NOMO-1 treated with dmso at 0.1 percent for 144 hours (cell line): ENCODE results near the gene MEI4.
"Not testable (repeated sequence)": the region's sequence is repeated elsewhere in the genome, so short reads cannot be mapped to it uniquely, and the experiment has no call there.

Experiments used
- DNase-seq: peaks from one replicate; lab custom pipeline; 2025; ENCODE audit not compliant: unreplicated experiment; lab: John Stamatoyannopoulos, UW

Gene MEI4, protein sequence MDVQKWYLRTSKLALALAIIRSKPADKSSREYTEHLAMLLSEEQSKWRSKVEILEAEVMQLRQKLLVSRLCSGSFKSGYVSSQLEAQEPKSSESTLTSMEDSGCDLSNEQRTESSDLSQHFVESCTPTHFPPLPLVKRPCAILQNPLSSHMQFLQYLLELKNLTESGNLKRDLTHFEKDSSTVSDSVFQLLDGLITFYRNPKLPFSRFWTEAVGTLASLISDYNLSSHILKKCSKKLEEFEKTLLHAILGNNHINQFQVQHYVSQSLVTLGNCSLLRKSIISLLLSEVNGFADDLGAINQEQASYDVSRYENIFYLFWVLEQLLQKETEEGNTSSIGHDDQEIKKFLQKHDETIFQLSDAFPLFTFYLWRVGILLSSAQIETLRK

GRCh38 chr6:77652739-77653138 lies at the start of gene MEI4:
Gene MEI4, plus strand, starts transcription at chr6:77653039. Its CDS starts 37,633 bp downstream, at chr6:77690672.
- no peak for DNase-seq

DNA sequence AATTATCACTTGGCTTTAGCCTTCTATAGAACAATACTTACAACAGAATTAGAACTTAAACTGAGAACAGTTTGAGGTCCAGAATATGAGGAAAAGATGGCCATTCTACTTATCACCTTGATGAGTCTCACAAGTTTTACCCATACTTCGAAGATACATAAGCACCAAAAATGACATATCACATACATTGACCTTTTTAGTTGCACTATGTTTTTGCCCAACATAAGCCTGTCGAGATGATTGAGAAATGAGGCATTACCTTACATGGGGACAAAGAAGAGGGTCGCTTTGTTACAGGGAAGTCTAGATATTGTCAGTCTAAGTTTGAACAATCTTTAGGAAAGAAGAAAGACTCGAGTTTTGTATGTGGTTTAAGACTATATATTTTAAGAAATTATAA lies 48.4 kb upstream of the MEI4 start:
- DNase-seq = no peak

DNA sequence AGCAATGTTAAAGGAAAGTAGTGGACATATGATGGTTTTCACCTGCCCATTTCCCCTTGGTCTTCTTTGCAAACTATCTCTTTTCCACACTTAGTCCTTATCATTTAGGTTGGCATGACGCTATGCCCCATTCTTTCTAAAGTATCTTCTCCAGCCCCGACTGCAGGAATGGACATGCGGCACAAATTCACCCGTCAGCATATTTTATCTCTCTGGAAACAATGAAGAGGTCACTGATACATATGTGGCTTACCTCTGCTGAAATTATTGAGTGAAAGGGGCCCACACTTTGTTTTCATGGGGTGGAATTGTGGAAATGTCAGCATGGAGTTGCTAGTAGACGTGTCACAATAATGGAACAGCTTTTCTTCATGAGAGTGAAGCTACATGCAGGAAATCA lies 45.8 kb upstream of the MEI4 start:
- DNase-seq = no peak

DNA sequence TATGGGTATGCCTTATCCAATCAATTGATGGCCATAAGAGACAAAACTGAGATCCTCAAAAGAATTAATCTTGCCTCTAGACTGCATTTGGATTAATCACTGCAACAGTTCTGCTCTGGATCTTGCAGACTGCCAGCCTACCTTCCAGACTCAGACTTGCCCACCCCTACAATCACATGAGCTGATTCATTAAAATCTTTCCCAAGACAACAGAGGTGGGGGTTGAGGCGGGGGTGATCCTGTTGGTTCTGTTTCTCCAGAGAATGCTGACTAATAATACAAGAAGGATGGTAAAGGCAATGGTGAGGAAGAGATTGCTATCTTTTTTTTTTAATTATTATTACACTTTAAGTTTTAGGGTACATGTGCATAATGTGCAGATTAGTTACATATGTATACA lies 43.7 kb upstream of the MEI4 start:
- no peak for DNase-seq

DNA sequence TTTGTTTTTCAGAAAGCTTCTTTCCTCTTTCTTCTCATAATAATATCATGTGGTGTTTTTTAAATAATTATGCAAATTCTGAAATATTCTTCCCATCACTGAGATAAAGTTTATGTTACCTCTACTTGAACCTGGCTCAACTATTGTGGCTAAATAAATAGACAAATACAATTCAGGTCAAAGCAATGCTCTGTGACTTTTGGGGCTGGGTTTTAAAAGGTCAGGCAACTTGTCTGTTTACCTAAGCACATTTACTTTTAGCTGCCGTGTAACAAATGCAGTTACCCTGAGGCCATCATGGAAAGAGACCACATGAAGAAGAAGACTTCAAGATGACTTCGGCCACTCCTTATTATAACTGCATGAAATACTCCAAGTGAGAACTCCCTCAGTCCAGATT lies 33.7 kb upstream of the MEI4 start:
- no peak for DNase-seq

DNA sequence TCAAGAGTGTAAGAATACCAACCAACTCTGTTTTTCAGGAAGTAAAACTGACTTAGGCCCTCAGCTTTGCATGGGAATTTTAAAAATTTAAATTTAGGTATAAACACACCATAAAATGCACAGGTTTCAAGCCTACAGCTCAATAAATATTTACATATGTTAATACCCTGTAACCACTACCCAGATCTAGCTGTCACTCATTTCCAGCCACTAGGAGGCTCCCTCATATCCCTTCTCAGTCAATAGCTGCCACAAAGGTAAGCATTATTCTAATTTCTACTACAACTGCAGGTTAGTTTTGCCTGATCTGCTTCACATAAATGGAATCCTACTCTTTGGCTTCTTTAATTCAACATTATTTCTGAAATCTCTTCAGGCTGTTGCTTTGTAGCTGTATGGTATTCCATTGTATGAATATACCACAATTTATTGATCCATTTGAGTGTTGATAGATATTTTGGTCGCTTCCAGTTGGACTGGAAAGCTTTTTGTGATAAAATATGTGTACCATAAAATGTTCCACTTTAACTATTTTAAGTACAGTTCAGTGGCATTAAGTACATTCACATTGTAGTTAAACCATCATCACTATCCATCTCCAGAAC lies 32.5 kb upstream of the MEI4 start:
- no peak for DNase-seq

GRCh38 chr6:77624515-77624914 lies 28.3 kb upstream of the MEI4 start:
- DNase-seq = no peak

- DNase-seq = no peak
Observed at GRCh38 chr6:77626426-77626825, 26.4 kb upstream of the MEI4 start.

GRCh38 chr6:77630014-77630413 lies 22.8 kb upstream of the MEI4 start:
- no peak for DNase-seq

DNA sequence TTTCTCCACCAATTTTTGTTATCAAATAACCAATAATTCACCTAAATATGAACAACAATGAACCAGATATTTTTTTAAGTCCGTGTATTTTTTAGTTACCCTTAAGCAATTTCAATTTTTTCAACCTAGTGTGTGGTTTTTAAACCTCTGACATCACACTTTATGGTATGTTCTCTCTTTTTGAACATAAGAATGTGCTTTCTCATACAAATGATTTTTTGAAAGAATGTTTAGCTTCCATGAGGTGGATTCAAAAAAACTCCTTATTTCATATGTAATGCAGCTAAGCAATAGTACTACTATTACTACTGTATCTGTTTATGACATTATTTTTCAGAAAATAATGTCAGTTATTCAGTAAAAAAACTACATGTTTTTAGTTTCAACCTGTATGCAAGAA lies 19.4 kb upstream of the MEI4 start:
- no peak for DNase-seq

DNA sequence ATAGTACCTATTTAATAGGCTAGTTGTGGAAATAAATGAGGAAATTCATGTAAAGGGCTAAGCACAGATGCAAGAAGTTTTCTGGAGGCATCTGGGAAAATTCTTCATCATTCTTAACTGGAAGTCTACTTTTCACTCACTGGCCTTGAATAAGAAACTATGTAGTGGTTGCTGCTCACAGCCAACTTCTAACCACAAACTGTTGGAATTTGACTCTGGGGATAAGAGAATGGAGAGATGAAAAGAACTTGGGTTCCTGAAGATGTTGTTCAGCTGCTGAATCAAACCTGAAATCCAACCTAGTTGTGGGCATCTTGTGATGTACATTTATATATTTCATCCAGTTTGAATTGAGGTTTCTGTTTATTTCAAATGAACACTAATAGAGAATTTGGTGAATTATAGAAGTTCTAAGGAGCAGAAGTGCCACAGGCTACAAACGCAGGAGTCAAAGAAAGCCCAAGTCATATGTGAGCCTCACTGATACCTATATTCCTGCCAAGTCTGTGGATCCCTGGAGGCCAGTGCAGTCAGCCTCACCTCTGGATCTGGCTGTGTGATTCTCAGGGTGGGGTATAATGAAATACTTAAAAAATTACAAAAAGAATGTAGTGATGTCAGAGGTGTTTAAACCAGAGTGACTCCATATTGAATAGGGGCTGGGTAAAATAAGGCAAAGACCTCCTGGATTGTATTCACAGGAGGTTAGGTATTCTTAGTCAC lies 18.7 kb upstream of the MEI4 start:
- DNase-seq = no peak

GRCh38 chr6:77638129-77638830 lies 14.6 kb upstream of the MEI4 start:
- no peak for DNase-seq

DNA sequence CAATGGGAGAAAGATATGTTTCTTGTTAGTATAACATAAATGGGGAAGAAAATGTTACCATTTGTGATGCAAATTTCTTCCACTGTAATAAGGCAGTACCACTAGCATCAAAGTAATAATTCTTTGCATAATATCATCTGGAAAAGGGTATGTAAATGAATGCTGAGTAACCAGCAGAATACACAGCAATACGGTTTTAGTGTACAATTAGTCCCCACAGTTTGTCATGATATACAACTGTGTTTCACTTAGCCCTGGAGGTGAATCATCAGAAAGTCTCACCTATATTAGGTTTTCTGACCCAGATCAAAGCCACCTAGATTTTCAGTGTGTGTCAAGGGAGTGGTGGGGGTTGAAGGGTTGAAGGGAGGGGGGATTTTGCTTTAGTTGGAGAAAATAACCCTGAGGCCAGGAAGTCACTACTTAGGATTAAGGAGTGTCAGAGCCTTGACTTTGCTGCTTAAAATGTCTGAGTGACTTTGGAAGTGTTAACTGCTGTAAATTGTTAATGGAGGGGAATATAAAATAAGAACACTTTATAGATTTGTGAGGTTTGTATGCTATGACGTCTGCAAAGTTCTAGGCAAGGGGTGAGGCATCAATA lies 8.6 kb upstream of the MEI4 start:
- no peak for DNase-seq

DNA sequence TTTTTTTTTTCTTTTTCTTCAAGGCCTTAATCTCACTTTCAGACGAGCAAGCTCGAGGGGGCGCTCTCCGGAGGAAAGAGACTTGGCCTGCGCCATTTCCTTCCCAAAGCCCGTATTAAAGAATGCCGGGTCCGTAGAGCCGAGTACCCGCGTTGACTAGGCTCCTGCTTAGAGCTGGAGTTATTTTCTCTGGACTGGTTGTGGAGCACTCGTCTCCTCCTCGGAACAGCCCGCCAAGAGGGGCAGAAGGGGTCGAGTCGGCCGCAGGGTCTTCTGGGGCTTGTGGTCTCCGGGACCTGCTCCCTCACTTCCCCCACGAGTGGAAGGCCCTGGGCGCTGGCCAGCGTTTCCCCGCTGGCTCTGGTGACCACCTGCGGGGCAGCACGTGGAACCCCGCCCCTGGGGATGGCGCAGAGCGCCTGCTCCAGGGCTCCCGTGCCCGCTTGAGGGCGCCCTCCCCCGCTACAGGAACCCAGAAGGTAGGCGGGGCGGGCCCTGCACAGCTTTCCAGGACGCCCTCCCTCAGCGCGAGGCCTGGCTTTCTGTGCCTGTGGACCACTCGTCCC lies 2.7 kb upstream of the MEI4 start:
- no peak for DNase-seq

DNA sequence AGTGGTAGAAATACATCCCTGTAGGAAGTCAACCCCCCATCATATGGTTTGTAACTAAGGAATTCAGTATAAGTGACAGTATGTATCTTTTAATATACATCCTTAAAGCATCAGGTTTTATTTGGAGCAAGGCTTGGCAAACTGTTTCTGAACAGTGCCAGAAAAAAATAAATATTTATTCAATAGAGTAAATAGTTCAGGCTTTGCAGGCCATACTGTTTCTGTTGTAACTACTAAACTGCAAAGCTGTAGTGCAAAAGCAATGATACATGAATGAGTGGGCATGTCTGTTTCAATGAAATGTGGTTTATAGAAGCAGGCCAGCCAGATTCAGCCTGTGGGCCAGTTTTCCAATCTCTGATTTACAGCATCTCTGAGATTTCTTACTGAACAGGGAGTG lies 977 bp downstream of the MEI4 start:
- DNase-seq = no peak

DNA sequence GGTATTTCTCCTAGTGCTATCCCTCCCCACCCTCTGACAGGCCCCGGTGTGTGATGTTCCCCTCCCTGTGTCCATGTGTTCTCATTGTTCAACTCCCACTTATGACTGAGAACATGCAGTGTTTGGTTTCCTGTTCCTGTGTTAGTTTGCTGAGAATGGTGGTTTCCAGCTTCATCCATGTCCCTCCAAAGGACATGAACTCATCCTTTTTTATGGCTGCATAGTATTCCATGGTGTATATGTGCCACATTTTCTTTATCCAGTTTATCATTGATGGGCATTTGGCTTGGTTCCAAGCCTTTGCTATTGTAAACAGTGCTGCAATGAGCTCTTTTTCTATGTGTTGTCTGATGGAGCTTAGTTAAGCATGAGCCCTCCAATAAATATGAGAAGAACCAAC lies 2.2 kb downstream of the MEI4 start:
- not testable (repeated sequence) for DNase-seq

DNA sequence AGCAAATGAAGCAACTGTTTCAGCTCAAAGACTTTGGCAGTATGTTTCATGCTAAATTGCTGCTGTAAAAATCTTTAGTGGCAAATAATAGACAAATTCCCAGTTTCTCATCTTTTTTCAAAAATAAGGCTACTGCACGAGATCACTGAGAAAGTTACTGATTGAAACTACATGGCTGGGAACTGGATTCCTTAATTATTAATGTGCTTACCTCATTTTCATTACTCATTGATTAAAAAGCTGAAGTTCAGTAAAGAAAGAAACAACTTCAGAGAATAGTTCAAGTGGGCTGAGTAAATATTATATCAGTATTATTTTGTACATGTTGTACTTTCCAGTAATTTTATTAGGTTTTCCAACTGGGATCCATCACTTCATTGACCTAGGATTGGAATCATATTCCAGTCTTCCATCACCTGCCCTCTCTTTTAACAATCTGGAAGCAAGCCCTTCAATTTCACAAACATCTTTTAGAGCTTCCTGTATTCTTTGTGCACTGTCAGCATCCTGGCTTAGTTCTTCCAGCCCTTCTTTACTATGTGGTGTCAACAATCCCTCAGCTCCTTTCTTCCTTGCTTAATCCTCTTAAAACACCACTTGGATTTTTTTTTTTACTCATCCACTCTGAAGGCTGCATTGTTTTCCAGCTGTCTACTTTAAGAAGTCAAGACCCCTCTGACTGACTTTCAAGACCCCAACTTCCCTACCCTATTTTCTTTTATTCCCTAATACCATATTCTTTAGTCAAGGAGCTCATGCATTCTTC lies 4.3 kb downstream of the MEI4 start:
- no peak for DNase-seq

- no peak for DNase-seq
Observed at GRCh38 chr6:77666340-77666739, 13.5 kb downstream of the MEI4 start.

DNA sequence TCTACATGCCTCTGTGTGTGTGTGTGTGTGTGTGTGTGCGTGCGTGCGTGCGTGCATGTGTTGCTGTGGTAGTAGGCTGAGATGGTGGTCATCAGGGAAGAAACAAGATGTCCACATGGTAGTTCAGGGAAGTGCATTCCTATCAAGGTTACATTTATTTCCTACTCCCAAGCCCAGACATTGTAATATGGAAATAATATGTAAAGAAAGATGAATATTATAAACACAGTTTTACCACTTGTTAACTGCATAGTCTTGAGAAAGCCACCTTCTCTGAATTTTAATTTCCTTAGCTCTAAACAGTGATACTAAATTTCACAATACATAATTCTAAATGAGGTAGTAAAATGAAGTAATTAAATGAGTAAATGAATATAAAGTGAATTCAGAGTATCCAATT lies 14.0 kb downstream of the MEI4 start:
- no peak for DNase-seq

GRCh38 chr6:77669913-77670312 lies 17.1 kb downstream of the MEI4 start:
- no peak for DNase-seq
